Hepatocyte (in vitro differentiated cells): ENCODE data around the gene IRF6. TPM values are rescaled to one million over a fixed set of nuclear protein-coding genes. Genes with fewer than 3 reads are reported as not detected.

Source experiments
- DNase-seq: peaks from one replicate; pipeline ENCODE4 v3.0.0-alpha.2; 2016; ENCODE audit warnings: low spot score
- H2AFZ ChIP-seq: fragments of 200-600 bp; sonication (generic); 2 replicates; pipeline ENCODE4 v1.6.0; 2016; ENCODE audit warnings: antibody characterized with exemption, mild to moderate bottlenecking
- H3K27ac ChIP-seq: fragments of 200-600 bp; sonication (generic); 2 replicates; pipeline ENCODE4 v1.5.1; 2016; ENCODE audit warnings: mild to moderate bottlenecking
- H3K27me3 ChIP-seq: fragments of 200-600 bp; sonication (generic); 2 replicates; pipeline ENCODE4 v1.6.1; 2016
- H3K36me3 ChIP-seq: fragments of 200-600 bp; sonication (generic); replicated peaks from 2 replicates; pipeline ENCODE4 v1.5.1; 2016; ENCODE audit warnings: low read depth; ENCODE audit not compliant: insufficient read depth
- H3K4me1 ChIP-seq: fragments of 200-600 bp; sonication (generic); 2 replicates; pipeline ENCODE4 v1.5.1; 2016; ENCODE audit warnings: mild to moderate bottlenecking, moderate library complexity; ENCODE audit not compliant: insufficient read depth
- H3K4me2 ChIP-seq: fragments of 200-600 bp; sonication (generic); 2 replicates; pipeline ENCODE4 v1.6.0; 2016
- H3K4me3 ChIP-seq: fragments of 200-600 bp; sonication (generic); 2 replicates; pipeline ENCODE4 v1.5.1; 2016; ENCODE audit warnings: mild to moderate bottlenecking
- H3K79me2 ChIP-seq: fragments of 200-600 bp; sonication (generic); 2 replicates; pipeline ENCODE4 v1.6.0; 2017; ENCODE audit warnings: mild to moderate bottlenecking
- H3K9me2 ChIP-seq: fragments of 200-600 bp; sonication (generic); replicated peaks from 2 replicates; pipeline ENCODE4 v1.6.0; 2017; ENCODE audit warnings: mild to moderate bottlenecking; ENCODE audit not compliant: insufficient read depth
- H3K9me3 ChIP-seq: fragments of 200-600 bp; sonication (generic); 2 replicates; pipeline ENCODE4 v1.5.1; 2016; ENCODE audit warnings: low read depth, mild to moderate bottlenecking
- H4K20me1 ChIP-seq: fragments of 200-600 bp; sonication (generic); 2 replicates; pipeline ENCODE4 v1.6.0; 2016; ENCODE audit warnings: mild to moderate bottlenecking; ENCODE audit not compliant: insufficient read depth, poor library complexity, severe bottlenecking
- CTCF ChIP-seq: fragments of 200-600 bp; sonication (generic); IDR thresholded peaks from 2 replicates; pipeline ENCODE4 v1.5.1; 2016; ENCODE audit warnings: antibody characterized with exemption, mild to moderate bottlenecking; ENCODE audit not compliant: poor library complexity
- EZH2 ChIP-seq: fragments of 200-600 bp; sonication (generic); IDR thresholded peaks from 2 replicates; pipeline ENCODE4 v1.6.1; 2016; ENCODE audit warnings: antibody characterized with exemption, mild to moderate bottlenecking, borderline replicate concordance
- EZH2phosphoT487 ChIP-seq: fragments of 200-600 bp; sonication (generic); IDR thresholded peaks from one replicate; pipeline ENCODE4 v1.6.1; 2018; ENCODE audit warnings: antibody characterized with exemption, mild to moderate bottlenecking, low read depth, moderate library complexity; ENCODE audit not compliant: unreplicated experiment, severe bottlenecking
- WGBS: methylation state at CpG from one replicate; pipeline ENCODE4 v1.1.6; 2016; ENCODE audit warnings: low lambda C conversion rate; ENCODE audit errors: missing lambda C conversion rate; 5-methylcytosine and 5-hydroxymethylcytosine counted together
- polyA plus RNA-seq: library from polyadenylated mRNA; unstranded; fragments of >200 nt; fragmentation: Nextera tagmentation; extraction: Ambion mirVana; gene quantifications from 2 replicates; pipeline ENCODE4 v1.2.1, GENCODE V29; 2016
- total RNA-seq: library from RNA; depleted of rRNA; stranded (reverse); fragments of >200 nt; gene quantifications from 2 replicates; pipeline ENCODE4 v1.2.3, GENCODE V29; 2014

IRF6 gene
- total and polyA plus RNA-seq, 2 experiments from 2014 or later = 31.0 to 35.3 TPM

GRCh38 chr1:209845408-209845725 lies 39.4 kb upstream of the IRF6 start:
- no peak for DNase-seq
- no peaks in the 10 kb centered on the region for H4K20me1 ChIP-seq
- TF ChIP-seq EZH2 (no peak), EZH2phosphoT487 (no peak), CTCF (no peak)
- H3K4me1 ChIP-seq = no peaks in the 10 kb centered on the region
- no peak overlapping the region for H3K27ac ChIP-seq
- no peaks in the 10 kb centered on the region for H3K9me3 ChIP-seq
- no peaks in the 10 kb centered on the region for H3K9me2 ChIP-seq
- 89% methylated on average over 1 of the region's 1 CpG for WGBS
- no peak overlapping the region for H3K4me2 ChIP-seq
- no peaks in the 10 kb centered on the region for H3K36me3 ChIP-seq
- H3K79me2 ChIP-seq = peaks cover 2% of the 10 kb centered on the region
- no peaks in the 10 kb centered on the region for H3K27me3 ChIP-seq
- H3K4me3 ChIP-seq = no peak overlapping the region
- no peak overlapping the region for H2AFZ ChIP-seq

GRCh38 chr1:209844695-209845407 lies 38.9 kb upstream of the IRF6 start:
- Histone ChIP-seq H3K79me2 (peaks cover 2% of the 10 kb centered on the region), H3K36me3 (no peaks in the 10 kb centered on the region)
- 93% methylated on average over 6 of the region's 6 CpGs for WGBS

GRCh38 chr1:209840611-209841010 lies 34.7 kb upstream of the IRF6 start:
- no peaks in the 10 kb centered on the region for H3K9me3 ChIP-seq
- 98% methylated on average over 5 of the region's 5 CpGs for WGBS
- no peak overlapping the region for H3K4me3 ChIP-seq
- H3K36me3 ChIP-seq = no peaks in the 10 kb centered on the region
- no peak for TF ChIP-seq EZH2
- no peak for TF ChIP-seq EZH2phosphoT487
- TF ChIP-seq CTCF = no peak
- peaks cover 8% of the 10 kb centered on the region for H3K4me1 ChIP-seq
- H3K79me2 ChIP-seq = no peaks in the 10 kb centered on the region
- H4K20me1 ChIP-seq = no peaks in the 10 kb centered on the region
- no peak overlapping the region for H3K4me2 ChIP-seq
- no peaks in the 10 kb centered on the region for H3K9me2 ChIP-seq
- no peaks in the 10 kb centered on the region for H3K27me3 ChIP-seq
- peak overlapping the region; percentile 95 for H3K27ac ChIP-seq
- no peak for DNase-seq
- no peak overlapping the region for H2AFZ ChIP-seq

More at GRCh38 chr1:209844695-209845407, 38.9 kb upstream of the IRF6 start:
- no peak for TF ChIP-seq EZH2phosphoT487
- no peak for TF ChIP-seq CTCF
- no peak for TF ChIP-seq EZH2
- no peak for DNase-seq
- Histone ChIP-seq H3K4me2 (no peak overlapping the region), H3K4me3 (no peak overlapping the region), H3K9me3 (no peaks in the 10 kb centered on the region), H3K9me2 (no peaks in the 10 kb centered on the region), H3K27ac (no peak overlapping the region), H3K4me1 (no peaks in the 10 kb centered on the region), H4K20me1 (no peaks in the 10 kb centered on the region), H3K27me3 (no peaks in the 10 kb centered on the region), H2AFZ (no peak overlapping the region)
